Measurements from ENCODE around the gene PLEKHG2.

PLEKHG2 gene, protein sequence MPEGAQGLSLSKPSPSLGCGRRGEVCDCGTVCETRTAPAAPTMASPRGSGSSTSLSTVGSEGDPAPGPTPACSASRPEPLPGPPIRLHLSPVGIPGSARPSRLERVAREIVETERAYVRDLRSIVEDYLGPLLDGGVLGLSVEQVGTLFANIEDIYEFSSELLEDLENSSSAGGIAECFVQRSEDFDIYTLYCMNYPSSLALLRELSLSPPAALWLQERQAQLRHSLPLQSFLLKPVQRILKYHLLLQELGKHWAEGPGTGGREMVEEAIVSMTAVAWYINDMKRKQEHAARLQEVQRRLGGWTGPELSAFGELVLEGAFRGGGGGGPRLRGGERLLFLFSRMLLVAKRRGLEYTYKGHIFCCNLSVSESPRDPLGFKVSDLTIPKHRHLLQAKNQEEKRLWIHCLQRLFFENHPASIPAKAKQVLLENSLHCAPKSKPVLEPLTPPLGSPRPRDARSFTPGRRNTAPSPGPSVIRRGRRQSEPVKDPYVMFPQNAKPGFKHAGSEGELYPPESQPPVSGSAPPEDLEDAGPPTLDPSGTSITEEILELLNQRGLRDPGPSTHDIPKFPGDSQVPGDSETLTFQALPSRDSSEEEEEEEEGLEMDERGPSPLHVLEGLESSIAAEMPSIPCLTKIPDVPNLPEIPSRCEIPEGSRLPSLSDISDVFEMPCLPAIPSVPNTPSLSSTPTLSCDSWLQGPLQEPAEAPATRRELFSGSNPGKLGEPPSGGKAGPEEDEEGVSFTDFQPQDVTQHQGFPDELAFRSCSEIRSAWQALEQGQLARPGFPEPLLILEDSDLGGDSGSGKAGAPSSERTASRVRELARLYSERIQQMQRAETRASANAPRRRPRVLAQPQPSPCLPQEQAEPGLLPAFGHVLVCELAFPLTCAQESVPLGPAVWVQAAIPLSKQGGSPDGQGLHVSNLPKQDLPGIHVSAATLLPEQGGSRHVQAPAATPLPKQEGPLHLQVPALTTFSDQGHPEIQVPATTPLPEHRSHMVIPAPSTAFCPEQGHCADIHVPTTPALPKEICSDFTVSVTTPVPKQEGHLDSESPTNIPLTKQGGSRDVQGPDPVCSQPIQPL (N-terminal part only)

GRCh38 chr19:39412100-39412866 is at the start of gene PLEKHG2:
PLEKHG2 (plus strand) TSS chr19:39412669; CDS start chr19:39414087, 1,418 bp downstream.
- H4K20me1 ChIP-seq = peaks cover 22 to 59% (median 54%) of the 10 kb centered on the region in 11 experiments; a peak in 21 of 22 replicates
- H3K36me3 ChIP-seq = peaks cover 34 to 50% (median 45%) of the 10 kb centered on the region in 11 experiments
- H3K4me2 ChIP-seq = peak within 1 kb of the TSS; percentile 87 to 100 (median 97)
- peak; percentile 24 to 90 (median 67); a peak in 16 of 22 replicates for TF ChIP-seq Cebpa-rat (IDR thresholded peaks at IDR 0.05)
- no peaks in the 10 kb centered on the region for H3K27me3 ChIP-seq
- H3K4me3 ChIP-seq = peak within 1 kb of the TSS; percentile 88 to 100 (median 97)
- peaks cover 33 to 64% (median 45%) of the 10 kb centered on the region in 10 experiments for H3K4me1 ChIP-seq
- H3K27ac ChIP-seq = peak within 1 kb of the TSS; percentile 95 to 100 (median 99)
- peak within 1 kb of the TSS; percentile 97 to 100 (median 99) for H3K9ac ChIP-seq
- peaks cover 0 to 15% (median 0%) of the 10 kb centered on the region in 11 experiments; a peak in 7 of 22 replicates for H3K9me3 ChIP-seq (replicated peaks in 1 of 11)

DNA sequence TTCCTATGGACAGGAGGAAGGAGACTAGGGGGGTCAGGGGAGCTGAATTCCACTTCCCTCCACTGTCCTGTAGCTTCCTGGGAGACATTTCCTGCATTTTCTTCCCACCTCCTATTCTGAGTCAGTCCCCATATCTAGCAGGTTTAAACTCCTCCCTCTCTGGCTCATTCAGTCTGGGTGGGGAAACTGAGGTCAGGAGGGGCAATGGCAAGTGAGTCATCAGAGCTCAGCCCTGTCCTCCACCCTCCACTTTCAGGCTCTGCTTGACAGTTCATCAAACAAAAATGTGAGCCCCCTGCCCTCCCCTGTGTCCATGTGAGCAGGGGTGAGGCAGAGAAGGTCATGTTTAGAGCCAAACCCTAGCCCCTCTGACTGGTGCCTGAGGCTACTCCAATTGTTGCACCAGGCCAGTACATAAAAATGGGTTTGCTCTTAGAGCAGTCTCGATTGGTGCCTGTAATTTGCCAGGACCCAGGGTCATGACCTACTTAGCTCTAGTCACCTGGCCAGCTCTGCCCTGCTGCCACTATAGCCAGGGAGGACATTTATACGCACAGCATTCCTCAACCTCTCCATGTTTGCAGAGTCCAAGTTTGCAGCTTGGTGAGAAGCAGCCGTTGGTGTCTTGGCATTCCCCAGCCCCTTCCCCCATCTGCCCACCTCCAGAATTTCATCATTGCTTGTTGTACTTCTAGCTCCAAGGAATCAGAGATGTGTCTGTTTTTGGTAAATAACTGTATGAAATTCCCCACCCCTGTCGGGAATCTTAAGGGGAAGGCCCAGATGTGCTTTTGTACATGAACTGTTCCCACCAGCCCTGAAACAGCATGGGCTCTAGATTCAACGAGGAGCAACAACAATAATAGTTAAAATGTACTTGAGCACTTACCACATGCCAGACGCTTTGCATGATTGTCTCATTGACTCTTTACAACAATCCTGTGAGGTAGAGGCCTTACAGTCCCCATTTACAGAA is 49.5 kb upstream of the PLEKHG2 start:
- H3K4me3 ChIP-seq = no peak overlapping the region

DNA sequence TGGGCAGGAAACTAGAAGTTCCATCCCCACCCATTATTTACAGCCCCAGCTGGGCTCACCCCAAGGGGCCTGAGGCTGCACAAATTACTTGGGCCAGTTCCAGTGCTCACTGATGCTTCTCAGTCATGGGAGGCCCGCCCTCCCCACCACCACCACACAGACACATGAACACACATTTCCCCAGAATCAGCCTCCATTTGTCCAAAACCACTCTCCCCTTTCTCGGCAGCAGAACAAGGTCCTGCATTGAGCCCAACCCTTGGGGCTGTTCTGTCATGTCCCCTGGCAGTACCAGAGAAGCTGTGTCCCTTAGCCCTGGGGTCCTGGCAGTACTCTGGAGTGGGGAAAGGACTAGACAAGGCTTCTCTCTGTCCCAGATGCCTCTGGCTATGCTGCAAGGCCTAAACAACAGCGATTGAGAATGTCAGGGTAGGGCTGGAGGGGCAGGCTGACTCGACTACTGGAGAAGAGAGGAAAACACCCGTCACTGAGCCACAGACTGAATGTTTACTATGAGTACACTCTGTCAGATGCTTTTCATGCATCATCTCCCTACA is 48.5 kb upstream of the PLEKHG2 start:
- Histone ChIP-seq H3K4me3 (no peak overlapping the region), H3K4me1 (peaks cover 15 to 43% (median 31%) of the 10 kb centered on the region in 10 experiments; a peak in 19 of 20 replicates), H3K9ac (peak overlapping the region in 10 of 11 experiments; percentile 14 to 70 (median 40); a peak in 14 of 22 replicates), H3K27me3 (no peaks in the 10 kb centered on the region), H3K36me3 (peaks cover 77 to 98% (median 87%) of the 10 kb centered on the region in 11 experiments), H3K27ac (peak overlapping the region in 8 of 11 experiments; percentile 12 to 66 (median 46); a peak in 12 of 22 replicates), H3K9me3 (replicated peaks in 1 of 11) (no peaks in the 10 kb centered on the region), H3K4me2 (peak overlapping the region in 9 of 11 experiments; percentile 36 to 73 (median 68); a peak in 17 of 22 replicates), H4K20me1 (peaks cover 0 to 51% (median 31%) of the 10 kb centered on the region in 11 experiments; a peak in 20 of 22 replicates)
- TF ChIP-seq Cebpa-rat (IDR thresholded peaks at IDR 0.05) = no peak

More for the DNA sequence above, 49.5 kb upstream of the PLEKHG2 start:
- peak overlapping the region in 9 of 11 experiments; percentile 36 to 73 (median 68); a peak in 18 of 22 replicates for H3K4me2 ChIP-seq
- H3K27ac ChIP-seq = peak overlapping the region in 6 of 11 experiments; percentile 17 to 66 (median 52); a peak in 10 of 22 replicates
- peaks cover 78 to 98% (median 89%) of the 10 kb centered on the region in 11 experiments for H3K36me3 ChIP-seq
- peaks cover 0 to 52% (median 33%) of the 10 kb centered on the region in 11 experiments; a peak in 19 of 22 replicates for H4K20me1 ChIP-seq
- H3K4me1 ChIP-seq = peaks cover 15 to 43% (median 31%) of the 10 kb centered on the region in 10 experiments; a peak in 19 of 20 replicates
- H3K9me3 ChIP-seq (replicated peaks in 1 of 11) = no peaks in the 10 kb centered on the region
- peak overlapping the region in 5 of 11 experiments; percentile 39 to 70 (median 62); a peak in 9 of 22 replicates for H3K9ac ChIP-seq
- no peak for TF ChIP-seq Cebpa-rat (IDR thresholded peaks at IDR 0.05)
- no peaks in the 10 kb centered on the region for H3K27me3 ChIP-seq

- H3K4me3 ChIP-seq = no peak overlapping the region
- peaks cover 77 to 98% (median 88%) of the 10 kb centered on the region in 11 experiments for H3K36me3 ChIP-seq
- no peaks in the 10 kb centered on the region for H3K9me3 ChIP-seq (replicated peaks in 1 of 11)
- no peak overlapping the region for H3K27ac ChIP-seq
- peaks cover 0 to 60% (median 38%) of the 10 kb centered on the region in 11 experiments; a peak in 20 of 22 replicates for H4K20me1 ChIP-seq
- no peak for TF ChIP-seq Cebpa-rat (IDR thresholded peaks at IDR 0.05)
- H3K9ac ChIP-seq = no peak overlapping the region
- H3K4me1 ChIP-seq = peaks cover 15 to 43% (median 31%) of the 10 kb centered on the region in 10 experiments; a peak in 19 of 20 replicates
- no peak overlapping the region for H3K4me2 ChIP-seq
- no peaks in the 10 kb centered on the region for H3K27me3 ChIP-seq
Measured at GRCh38 chr19:39365531-39365930, 46.9 kb upstream of the PLEKHG2 start.

- TF ChIP-seq Cebpa-rat (IDR thresholded peaks at IDR 0.05) = no peak
- Histone ChIP-seq H3K4me2 (no peak overlapping the region), H3K4me3 (no peak overlapping the region), H3K9ac (no peak overlapping the region), H3K27me3 (no peaks in the 10 kb centered on the region), H3K36me3 (peaks cover 88 to 100% (median 94%) of the 10 kb centered on the region in 11 experiments), H4K20me1 (peaks cover 0 to 49% (median 21%) of the 10 kb centered on the region in 11 experiments; a peak in 18 of 22 replicates), H3K27ac (no peak overlapping the region), H3K9me3 (replicated peaks in 1 of 11) (no peaks in the 10 kb centered on the region), H3K4me1 (peaks cover 0 to 18% (median 6%) of the 10 kb centered on the region in 10 experiments; a peak in 15 of 20 replicates)
Measured at GRCh38 chr19:39369200-39369599, 43.3 kb upstream of the PLEKHG2 start.

DNA sequence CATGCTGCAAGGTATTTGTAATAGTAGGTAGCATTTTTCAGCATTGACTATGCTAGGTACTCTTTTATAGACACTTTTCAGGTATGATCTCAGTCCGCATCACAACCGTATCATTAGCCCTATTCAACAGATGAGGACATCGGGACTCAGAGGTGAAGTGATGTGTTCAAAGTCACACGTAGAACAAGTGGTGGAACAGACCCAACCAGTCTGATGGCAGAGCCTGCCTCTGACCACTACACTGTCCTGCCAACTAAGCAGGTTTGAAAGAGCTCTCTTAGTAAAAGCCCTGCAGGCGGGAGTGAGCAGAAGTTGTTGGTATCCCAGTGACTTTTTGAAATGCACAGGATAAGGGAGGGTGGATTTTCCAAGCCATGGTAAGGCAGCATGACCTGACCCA is 41.7 kb upstream of the PLEKHG2 start:
- peaks cover 91 to 100% (median 97%) of the 10 kb centered on the region in 11 experiments for H3K36me3 ChIP-seq
- H3K4me1 ChIP-seq = peaks cover 0 to 11% (median 0%) of the 10 kb centered on the region in 10 experiments; a peak in 4 of 20 replicates
- no peak overlapping the region for H3K27ac ChIP-seq
- H3K9ac ChIP-seq = no peak overlapping the region
- peaks cover 0 to 60% (median 18%) of the 10 kb centered on the region in 11 experiments; a peak in 12 of 22 replicates for H4K20me1 ChIP-seq
- H3K4me2 ChIP-seq = no peak overlapping the region
- no peaks in the 10 kb centered on the region for H3K9me3 ChIP-seq (replicated peaks in 1 of 11)
- H3K4me3 ChIP-seq = no peak overlapping the region
- H3K27me3 ChIP-seq = no peaks in the 10 kb centered on the region
- TF ChIP-seq Cebpa-rat (IDR thresholded peaks at IDR 0.05) = no peak

Data from BLaER1 treated with 17β-estradiol and CSF1 and Interleukin-3, amounts not matched to agents 10 nM and 100 nM (cell line).